ENCODE data around the gene OTUD7B.
A peak's percentile ranks its signal among the peaks of the same experiment; 100 is the strongest.

The OTUD7B gene

GRCh38 chr1:149915429-149916192 lies 94.9 kb downstream of the OTUD7B start:
- no peak for DNase-seq (ENCODE audit: low read depth)
- H3K4me3 ChIP-seq (ENCODE audit: low read length): no peak overlapping the region
- TF ChIP-seq CTCF (conservative IDR thresholded peaks at IDR 0.05; ENCODE audit: low read depth, low read length): no peak

DNA sequence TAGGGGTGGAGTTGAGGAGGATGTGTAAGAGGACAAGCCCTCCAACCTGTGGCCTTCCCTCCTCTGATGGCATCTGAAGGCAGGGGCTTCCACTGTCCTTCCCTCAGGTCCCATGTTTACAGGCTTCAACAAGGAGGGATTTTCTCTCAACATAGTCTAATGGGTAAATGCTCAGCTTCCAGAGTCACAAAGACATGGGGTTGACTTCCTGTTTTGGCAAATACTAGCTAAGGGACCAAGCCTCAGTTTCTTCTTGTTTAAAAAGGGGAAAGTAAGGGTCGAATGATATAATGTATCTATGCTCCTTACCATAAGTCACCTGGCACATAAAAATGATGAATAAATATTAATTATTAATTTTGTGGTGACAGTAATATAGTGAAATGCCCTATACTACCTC lies 96.0 kb downstream of the OTUD7B start:
- no peak overlapping the region for H3K4me3 ChIP-seq (ENCODE audit: low read length)
- no peak for TF ChIP-seq CTCF (conservative IDR thresholded peaks at IDR 0.05; ENCODE audit: low read depth, low read length)
- DNase-seq (ENCODE audit: low read depth): no peak

DNA sequence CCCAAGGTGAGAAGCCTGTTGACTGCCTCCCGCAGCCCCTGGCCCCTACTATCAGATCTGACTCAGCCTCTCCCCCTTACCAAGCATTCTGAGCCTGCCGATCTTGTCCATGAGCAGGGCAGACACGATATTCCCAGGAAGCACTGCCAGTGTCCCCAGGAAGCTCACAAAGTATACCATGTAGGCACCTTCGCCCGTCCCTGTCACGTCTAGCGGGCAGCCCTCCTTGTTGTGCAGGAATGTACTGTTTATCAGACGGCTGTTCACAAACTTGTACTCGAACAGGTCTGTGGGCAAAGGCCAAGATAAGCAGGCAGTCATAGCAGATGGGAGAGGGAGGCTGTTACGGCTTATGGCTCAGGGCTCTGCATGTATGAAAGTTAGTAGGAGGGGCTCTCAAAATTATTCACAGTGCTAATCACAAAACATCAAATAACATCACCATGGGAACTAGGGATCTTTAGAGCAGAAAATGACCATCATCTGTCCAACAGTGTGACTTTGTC lies 103.9 kb downstream of the OTUD7B start:
- no peak for DNase-seq (ENCODE audit: low read depth)
- H3K4me3 ChIP-seq (ENCODE audit: low read length): no peak overlapping the region

DNA sequence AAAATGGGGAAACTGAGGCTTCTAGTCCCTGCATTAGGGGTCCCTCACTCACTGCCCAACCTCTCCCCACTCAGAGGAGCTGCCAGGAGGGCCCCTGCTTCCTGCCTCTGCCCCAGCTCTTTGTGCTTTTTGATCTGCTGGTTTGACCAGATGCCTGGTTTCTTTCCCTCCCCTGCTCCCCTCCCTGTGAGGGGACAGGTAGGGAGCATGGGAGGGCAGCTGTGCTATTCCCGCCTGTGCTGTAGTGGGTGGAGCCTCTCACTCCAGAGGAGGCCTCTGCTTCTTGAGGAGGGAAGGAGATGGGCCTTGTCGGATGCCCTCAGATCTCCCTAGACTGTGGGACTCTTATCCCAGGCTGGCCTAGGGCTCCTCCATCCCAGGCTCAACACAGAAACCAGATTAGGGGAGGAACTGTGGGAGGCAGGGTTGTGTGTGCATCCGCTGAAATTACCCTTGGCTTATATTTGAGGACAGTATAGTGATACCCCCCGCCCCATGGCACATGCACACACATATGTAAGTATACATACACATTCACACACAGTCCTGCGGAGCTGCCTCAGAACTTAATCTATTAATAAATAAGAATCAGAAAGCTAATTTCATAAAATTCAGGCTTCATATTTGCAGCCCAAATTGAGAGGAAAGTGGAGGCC lies 106.6 kb downstream of the OTUD7B start:
- TF ChIP-seq CTCF (conservative IDR thresholded peaks at IDR 0.05; ENCODE audit: low read depth, low read length): no peak
- H3K4me3 ChIP-seq (ENCODE audit: low read length): no peak overlapping the region
- DNase-seq (ENCODE audit: low read depth): no peak

More for the DNA sequence above, 103.9 kb downstream of the OTUD7B start:
- TF ChIP-seq CTCF (conservative IDR thresholded peaks at IDR 0.05; ENCODE audit: low read depth, low read length): no peak

DNA sequence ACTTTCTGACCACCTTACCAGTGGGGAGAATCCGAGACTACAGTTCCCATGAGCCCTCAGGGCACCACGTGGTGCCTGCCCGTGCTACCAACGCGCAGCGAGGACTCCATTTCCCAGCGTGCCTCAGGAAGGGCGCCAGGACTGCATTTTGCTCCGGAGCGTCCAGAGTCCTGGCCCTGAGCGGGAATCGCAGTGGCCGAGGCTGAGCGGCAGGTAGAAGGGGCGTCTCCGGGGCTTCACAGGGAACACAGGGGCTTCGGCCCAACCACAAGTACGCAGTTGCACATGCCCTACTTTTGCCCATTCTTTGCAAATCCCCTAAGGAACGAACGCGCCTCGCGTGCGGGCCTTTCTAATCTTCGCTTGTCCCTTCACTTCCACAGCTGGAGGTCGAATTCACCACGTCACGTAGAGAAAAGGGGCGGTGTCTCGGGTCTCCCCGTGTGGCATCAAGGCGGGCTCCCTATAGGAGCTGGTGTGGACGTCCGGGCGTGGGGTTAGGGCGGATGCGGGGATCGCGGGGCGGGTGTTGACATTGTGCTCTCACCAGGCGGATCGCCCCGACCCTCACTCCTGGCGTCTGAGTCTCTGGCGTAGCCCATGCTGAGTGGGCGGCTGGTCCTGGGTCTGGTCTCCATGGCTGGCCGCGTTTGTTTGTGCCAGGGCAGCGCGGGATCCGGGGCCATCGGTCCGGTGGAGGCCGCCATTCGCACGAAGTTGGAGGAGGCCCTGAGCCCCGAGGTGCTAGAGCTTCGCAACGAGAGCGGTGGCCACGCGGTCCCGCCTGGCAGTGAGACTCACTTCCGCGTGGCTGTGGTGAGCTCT lies 110.9 kb downstream of the OTUD7B start, which contains the start of gene BOLA1:
Gene BOLA1, plus strand, starts transcription at position 109 of the 825 bp plus-strand sequence. Its CDS starts 492 bp downstream, at position 601.
- DNase-seq (ENCODE audit: low read depth): no peak
- H3K4me3 ChIP-seq (ENCODE audit: low read length): peak within 1 kb of the TSS; percentile 63
- no peak for TF ChIP-seq CTCF (conservative IDR thresholded peaks at IDR 0.05; ENCODE audit: low read depth, low read length)

GRCh38 chr1:149896575-149896974 lies 114.0 kb downstream of the OTUD7B start:
- TF ChIP-seq CTCF (conservative IDR thresholded peaks at IDR 0.05; ENCODE audit: low read depth, low read length): no peak
- H3K4me3 ChIP-seq (ENCODE audit: low read length): no peak overlapping the region
- no peak for DNase-seq (ENCODE audit: low read depth)

Data from retinal pigment epithelial cell (primary cell).